Measurements from ENCODE around the gene MGLL.

GRCh38 chr3:127753898-127754410 lies 68.4 kb downstream of the MGLL start:
- TF ChIP-seq CTCF (conservative IDR thresholded peaks at IDR 0.05 in 1 of 2, IDR thresholded peaks at IDR 0.05 in 1 of 2; ENCODE audit: extremely low read depth in 1 of 2, insufficient read depth in 1 of 2, low read depth in 1 of 2, low read length in 2 of 2), result no peak
- no peak for TF ChIP-seq EZH2 (IDR thresholded peaks at IDR 0.05; ENCODE audit: borderline replicate concordance, low read length)
